ENCODE results near the gene AKR1B1.

The AKR1B1 gene

DNA sequence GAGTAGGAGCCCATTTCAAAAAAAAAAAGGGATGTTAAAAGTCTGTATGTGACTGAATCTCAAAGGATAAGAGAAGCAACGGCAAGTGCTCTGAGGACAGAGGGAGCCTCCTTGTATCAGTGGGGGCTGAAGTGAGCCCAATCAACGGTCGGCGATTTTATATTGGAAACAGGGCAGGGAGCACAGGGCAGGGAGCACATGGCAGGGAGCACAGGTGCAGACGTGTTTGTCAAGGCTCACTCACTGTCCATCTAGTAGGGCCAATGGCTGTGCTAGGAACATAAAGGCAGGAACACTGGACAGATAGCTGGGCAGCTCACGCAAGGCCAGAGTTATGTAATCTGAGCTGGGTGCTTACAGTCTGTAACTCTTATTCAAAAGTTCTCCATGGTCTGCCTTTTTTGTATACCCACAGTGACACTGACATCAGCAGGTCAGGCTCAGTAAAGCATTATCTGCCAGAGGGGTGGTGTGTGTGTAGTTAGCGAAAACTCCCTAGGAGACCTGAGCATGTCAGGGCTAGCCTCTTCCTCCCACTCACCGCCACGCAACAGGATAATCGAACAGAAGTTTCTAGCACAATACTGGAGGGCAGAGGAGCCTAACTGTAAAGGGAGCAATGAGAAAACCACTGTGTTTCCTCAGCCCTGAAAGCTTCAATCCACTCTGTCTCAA lies 15.4 kb downstream of the AKR1B1 start:
- no peak for DNase-seq

DNA sequence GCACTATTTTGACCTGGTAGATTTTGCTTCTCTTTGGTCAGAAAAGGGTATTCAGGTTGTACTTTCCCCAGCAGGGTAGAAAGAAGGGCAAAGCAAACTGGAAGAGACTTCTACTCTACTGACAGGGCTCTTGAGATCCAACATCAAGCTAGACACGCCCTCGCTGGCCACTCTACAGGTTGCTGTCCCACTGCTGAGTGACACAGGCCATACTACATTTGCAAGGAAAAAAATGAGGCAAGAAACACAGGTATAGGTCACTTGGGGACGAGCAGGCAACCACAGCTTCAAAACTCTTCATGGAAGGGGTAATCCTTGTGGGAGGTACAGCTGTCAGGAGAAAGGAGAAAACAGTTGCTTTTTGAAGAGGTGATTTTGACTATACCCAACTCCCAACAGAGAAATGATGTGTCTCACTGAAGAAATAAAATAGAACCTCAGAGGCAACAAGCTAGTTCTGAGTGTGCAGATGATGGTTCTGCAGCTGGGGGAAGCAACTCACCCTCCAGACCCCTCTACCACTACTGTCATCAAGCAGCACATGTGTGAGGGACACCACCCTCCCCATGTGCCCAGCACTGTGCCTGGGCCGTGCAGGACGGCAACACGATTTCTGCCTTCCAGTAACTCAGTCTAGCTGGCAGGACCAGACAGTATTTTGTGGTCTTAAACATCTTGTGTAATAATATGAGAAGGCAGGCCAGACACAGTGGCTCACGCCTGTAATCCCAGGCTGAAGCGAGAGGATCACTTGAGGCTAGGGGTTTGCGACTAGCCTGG lies 16.3 kb downstream of the AKR1B1 start:
- DNase-seq, result no peak

DNA sequence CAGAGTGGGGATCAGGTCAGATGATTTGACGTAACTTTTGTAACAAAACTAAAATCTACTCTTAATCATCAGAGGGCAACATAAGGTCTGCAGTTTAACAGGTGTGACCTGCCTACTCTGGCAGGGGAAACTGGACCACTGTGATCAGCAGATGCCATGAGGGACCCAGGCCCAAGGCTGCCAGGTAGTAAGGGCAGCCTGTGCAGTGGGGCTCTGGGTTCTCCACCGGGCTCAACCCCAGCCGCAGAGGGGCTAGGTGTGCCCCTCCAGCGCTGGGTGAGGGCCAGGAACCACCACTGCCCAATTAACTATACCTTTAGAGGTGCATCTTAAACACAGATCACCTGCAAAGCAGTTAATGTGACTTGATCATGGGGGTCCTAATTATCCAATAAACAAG lies 17.6 kb downstream of the AKR1B1 start:
- DNase-seq, result no peak

DNA sequence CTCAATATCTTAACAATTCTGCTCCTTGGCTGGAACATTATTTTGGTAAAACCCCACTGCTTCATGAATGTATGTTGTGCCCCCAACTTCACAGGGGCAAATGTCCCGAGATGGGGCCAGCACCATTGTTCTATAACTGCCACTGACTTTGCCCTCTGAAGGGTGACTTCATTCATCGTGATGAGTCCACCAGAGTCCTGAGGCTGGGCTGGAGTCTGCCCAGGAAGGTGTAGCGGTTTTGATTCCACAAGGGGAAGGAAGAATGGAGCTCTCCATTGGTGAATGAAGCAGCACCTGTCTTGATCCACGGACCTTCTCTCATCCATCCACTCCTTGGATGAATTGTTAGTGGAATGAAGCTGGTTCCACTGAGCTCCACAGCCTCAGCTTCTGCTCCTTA lies 18.4 kb downstream of the AKR1B1 start:
- DNase-seq, result no peak

DNA sequence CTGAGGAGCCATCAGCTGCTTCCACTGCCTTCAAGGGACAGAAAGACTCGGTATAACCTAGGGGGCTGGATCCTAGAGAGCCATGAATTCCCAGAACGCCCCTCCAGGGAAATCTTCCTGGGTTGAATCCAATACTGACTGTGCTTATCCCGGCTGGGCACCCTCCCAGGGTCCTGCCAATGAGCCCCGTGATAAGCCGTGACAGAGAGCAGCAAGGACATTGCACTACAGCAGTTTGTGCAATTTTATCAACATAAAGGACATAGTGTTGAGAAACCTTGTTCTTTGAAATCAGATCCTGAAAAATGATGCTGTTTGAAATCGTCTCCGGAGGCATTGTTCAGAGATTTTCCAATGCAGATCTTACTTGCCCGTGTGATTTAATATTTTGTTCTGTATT lies 18.8 kb downstream of the AKR1B1 start:
- no peak for DNase-seq

DNA sequence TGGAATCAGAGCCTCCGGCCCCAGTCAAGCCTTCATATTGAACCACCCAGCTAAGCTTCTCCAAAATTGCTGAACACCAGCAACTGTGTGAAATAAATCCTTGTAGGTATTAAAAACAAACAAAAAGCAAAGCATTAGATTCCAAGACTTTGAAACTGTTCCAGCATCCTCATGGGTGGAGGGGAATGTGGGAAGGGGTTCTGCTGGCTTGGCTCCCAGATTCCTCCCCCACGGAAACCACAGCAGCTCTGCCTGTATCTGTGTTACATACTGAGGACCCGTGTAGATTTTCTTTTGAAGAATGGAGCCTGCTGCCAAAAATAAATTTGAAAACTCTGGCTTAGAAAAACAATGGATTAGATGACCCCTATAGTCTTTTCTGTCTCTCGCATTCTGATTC lies 20.0 kb downstream of the AKR1B1 start:
- no peak for DNase-seq

DNA sequence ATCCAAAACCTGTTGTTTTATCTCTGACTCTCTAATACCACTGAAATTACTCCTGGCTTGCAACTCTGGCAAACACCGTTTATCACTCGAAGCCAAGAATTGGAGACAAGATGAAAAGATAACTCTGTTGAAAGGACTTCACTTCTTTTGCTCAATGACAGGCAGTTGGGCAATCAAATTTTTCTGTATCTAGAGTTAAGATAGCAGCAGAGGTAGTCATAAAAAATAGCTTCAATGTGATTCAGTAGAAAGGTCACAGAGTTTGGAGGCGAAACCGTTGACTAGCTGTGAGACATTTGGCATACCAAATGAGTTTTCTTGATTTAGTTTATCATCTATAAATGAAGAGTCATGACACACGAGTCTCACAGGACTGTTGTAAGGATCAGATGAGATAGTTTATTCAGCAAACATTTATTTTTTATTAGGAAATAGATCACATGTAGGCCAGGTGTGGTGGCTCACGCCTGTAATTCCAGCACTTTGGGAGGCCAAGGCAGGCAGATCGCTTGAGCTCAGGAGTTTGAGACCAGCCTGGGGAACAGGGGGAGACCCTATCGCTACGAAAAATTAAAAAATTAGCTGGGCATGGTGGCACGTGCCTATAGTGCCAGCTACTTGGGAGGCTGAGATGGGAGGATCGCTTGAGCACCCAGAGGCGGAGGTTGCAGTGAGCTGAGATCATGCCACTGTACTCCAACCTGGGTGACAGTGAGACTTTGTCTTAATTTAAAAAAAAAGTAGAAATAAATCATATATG lies 23.6 kb downstream of the AKR1B1 start:
- DNase-seq, result no peak

DNA sequence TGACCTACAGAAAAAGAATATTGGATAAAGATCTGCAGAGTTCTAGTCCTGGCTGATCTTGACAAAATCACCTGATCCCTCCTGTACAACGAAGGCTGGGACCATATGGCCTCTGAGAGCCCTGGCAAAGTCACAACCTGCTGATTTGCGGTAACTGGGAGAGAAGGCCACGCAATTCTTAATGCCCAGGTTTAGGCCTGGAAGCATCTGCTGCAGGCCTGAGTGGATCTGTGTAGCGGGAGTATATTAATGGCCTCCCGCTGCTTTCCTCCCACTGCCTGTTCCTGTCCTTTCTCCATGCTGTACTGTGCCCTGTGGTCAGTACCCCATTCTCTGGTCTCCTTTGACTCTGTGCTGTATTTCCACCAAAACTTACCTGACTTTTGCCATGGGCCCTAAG lies 24.2 kb downstream of the AKR1B1 start:
- no peak for DNase-seq

DNA sequence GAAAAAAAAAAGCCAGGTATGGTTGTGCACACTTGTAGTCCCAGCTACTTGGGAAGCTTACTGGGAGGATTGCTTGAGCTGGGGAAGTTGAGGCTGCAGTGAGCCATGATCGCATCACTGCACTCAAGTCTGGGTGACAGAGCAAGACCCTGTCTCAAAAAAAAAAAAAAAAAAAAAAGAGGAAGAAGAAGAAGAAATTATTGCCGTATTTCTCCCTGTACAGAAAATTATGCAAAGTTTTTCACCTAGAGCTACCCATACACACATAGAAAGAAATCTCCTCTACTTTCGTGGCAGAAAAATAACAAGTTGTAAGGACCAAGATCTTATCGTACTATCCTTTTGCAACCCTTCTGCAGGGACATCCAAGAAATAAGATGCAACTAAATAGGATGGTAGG lies 25.5 kb downstream of the AKR1B1 start:
- DNase-seq, result no peak

DNA sequence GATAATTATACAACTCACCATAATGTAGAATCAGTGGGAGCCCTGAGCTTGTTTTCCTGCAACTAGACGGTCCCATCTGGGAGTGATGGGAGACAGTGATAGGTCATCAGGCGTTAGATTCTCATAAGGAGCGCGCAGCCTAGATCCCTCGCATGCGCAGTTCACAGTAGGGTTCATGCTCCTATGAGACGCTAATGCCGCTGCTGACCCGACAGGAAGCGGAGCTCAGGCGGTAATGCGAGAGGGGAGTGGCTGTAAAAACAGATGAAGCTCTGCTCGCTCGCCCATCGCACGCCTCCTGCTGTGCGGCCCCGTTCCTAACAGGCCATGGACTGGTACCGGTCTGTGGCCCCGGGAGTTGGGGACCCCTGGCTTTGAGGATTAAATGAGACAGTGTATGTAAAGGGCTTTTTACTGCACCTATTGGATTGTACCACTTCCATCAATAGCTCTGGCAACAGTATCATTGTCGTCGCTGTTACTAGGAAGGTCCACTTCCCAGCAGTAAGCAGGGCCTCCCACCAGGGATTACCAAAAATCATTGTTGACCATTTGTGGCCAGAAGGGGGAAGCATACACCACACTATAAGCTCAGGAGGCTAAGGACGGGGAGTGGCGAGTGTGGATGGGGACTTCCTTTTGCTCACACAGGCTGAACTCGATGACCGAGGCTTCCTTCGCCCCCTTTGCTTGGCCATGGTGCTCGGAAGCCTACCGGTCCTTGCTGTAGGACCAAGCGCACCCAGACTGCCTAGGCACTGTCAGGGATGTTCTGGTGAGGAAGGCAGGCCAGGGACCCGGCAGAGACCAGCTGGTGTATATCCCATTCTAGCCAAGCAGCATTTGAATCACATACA lies 26.4 kb downstream of the AKR1B1 start:
- peak; percentile 96 for DNase-seq

DNA sequence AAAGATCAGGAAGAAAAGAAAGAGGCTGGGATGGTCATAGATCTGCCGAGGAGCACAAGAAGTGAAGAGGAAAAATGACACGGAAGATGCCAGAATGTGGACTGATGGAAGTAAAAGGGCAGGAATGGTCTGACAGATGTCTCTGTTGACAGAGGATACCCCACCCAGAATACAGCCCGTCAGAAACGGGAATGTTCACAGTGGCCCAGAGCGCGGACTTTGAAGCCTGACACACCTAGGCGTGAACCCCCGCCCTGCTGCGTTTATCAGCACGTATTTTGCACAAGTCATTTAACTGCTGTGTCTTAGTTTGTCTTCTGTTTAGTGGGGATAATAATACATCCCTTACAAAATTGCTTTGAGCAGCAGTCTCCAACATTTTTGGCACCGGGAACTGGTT lies 27.1 kb downstream of the AKR1B1 start:
- DNase-seq, result peak; percentile 28

DNA sequence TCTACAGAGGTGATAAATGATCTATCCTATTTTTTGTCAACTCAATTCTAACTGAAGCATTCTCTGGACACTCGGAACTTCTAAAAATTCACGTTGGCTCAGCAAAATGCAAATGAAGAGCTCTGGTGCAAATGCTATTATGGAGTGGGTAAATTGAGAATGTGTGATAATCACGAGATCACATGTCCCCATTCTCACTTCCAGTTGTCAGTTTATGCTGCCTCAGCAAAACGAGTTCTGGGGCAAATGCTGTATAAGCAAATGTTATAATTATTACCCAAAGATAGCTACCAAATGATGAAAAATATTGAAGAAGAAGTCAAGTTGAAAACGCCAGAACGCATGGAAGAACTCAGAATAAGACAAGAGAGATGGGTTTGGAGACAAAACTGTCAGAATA lies 29.4 kb downstream of the AKR1B1 start:
- DNase-seq, result no peak

DNA sequence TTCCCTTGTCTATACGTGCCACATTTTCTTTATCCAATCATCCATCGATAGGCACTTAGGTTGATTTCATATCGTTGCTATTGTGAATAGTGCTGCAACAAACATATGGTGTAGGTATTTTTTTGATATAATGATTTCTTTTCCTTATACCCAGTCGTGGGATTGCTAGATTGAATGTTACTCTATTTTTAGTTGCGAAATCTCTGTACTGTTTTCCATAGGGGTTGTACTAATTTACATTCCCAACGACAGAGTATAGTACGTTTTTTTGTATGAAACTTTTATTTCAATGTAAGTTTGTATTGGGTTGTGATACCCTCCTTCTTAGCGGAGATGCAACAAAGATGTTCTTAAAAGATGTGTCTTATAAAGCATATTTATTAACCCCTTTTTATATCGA lies 30.0 kb downstream of the AKR1B1 start:
- no peak for DNase-seq

DNA sequence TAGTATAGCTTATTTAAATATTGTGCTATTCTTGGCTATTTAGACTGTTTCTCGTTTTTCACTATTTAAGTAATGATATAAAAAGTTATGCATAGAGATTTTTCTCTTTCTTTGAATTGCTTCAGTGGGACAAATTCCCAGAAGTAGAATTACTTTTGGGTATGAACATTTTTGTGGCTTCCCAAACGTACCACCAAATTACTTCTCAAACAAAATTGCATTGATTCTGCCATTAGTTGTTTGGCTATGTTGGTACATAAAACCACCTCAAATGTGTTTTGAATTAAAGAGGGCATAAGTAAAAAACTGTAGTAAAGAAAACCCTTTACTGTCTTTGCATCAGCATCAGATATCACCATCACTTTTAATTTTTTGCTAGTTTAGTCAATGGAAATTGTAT lies 31.0 kb downstream of the AKR1B1 start:
- no peak for DNase-seq

DNA sequence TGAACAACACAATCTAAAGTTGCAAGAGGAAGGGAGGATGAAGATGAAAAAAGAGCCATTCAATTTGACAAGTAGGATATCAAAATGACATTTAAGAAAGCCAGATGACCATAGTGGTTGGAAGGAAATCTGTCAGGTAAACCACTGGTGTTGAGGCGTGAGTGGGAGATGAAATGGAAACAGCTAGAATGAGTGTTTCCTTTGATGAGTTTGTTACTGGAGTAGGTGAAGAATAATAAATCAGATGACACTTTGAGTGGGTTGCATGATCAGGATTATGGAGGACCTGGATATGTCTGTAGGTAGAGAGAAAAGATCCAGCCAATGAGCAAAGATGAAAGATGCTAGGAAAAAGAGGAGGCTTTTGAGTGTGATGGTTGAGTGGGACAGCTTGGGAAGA lies 33.1 kb downstream of the AKR1B1 start:
- DNase-seq, result no peak

DNA sequence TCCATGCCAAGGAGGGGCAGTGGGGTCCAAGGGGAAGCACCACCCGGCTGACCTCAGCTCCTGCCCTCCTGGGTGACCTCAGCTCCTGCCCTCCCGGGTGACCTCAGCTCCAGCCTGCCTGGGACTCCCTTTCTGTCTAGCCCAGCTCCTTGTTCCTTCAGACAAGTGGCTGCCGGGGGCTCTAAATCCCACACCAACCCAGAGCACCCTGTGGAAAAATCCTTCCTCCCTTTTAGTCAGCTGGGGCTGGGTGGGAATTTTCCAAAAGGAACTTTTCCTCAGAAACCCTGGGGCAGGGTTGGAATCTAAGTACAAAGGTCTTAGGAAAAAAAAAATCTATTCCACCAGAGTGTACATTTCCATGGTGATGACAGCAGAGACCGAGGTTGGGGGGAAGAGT lies 36.3 kb downstream of the AKR1B1 start:
- DNase-seq, result no peak

DNA sequence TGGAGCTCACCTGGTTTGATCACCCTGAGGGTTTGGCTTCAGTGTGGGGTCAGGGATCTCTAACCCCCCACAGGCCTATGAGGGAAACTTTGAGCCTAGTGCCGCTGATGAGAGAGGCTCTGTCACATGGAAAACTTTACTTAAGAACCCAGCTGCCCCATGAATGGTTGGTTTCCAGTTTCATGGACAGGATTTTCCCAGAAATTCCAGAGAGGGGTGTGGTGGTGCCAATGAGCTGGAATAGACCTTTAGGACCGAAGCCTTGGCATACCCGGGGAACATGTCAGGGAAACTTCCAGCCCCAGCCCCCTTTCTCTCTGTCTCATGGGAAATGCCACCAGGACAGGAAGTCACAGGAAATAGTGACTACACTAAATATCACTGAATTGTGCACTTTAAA lies 36.9 kb downstream of the AKR1B1 start:
- no peak for DNase-seq

DNA sequence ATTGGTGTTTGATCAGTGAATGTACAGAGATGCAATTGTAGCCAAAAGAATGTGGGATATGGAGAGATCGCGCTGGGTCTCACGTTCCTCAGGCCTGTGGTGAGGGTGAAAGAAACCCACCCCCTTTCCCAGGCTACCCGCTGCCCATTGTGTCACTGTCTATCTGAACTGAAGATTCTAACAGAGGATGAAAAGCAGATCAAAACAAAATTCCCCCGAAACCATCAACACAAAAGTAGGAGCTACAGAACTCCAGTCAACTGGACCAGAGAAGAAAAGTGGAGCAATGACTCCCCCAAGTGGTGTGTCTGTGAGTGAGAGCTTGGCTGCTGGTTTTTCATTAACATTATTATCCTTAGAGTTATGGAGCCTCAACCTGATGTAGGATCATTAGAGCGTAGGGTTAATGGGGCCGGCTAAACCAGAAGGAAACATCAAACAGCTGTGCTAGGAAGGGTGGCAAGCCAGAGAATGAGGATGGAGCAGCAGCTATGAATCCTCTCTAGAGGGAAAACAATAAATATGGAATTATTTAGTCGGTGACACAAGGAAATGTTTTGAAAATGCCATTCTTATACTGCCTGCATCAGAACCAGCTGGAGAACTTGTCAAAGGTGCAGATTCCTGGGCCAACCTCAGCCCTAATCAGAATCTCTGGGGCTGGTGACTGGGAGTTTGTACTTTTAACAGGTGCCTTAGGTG lies 38.3 kb downstream of the AKR1B1 start:
- peak; percentile 63 for DNase-seq

DNA sequence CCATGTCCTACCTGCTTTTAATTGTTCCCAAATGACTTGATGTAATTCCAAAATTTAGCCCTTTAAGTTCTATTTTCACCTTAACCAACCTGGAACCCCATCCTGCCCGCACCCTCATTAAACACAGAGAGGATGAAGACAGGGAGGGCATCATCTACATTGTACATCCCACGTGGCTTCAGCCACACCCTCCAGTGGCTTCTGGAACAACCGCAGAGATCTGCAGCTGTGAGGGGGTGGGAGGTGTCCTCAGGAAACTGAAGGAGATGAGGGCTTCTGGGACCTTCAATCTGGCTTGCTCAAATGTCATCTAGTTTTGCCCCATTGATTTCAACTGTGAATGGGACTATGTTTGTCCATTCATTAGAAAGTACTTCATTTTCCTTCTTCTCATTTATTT lies 39.0 kb downstream of the AKR1B1 start:
- no peak for DNase-seq

DNA sequence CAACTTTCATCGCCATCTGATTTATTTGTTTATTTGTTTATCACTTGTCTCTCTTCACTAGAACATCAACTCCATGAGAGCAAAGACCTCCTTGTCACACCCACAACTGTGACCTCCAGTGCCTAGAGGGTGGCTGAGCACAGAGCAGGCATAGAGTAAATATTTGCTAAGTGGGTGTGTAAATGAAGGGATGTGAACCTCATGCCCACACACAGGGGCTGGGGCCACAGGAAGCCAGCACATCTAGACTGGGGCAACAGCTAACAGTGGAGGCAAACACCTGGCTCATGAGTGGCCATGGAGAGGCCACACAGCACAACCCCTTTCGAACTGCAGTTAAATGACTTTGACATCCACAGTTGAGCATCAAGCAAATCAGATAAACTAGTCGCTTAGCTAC lies 39.8 kb downstream of the AKR1B1 start:
- no peak for DNase-seq

DNA sequence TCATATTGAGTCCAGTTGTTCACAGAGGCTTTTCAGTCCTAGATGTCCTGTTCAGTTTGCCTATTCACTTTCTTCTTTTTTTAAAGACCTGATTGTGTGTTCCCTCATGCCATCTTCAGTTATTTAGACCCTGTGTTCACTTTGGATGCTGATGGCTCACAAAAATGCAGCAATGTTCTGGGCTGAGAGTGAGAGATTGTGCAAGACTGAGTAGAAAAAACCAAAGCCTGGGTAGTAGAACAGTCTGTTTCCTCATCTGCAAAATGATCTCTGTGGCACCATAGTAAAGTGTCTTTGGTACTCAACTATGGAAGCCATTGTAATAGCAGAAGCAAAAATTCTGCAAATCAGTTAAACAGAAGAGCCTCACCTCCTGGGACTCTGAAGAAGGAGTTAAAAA lies 43.2 kb downstream of the AKR1B1 start:
- no peak for DNase-seq

DNA sequence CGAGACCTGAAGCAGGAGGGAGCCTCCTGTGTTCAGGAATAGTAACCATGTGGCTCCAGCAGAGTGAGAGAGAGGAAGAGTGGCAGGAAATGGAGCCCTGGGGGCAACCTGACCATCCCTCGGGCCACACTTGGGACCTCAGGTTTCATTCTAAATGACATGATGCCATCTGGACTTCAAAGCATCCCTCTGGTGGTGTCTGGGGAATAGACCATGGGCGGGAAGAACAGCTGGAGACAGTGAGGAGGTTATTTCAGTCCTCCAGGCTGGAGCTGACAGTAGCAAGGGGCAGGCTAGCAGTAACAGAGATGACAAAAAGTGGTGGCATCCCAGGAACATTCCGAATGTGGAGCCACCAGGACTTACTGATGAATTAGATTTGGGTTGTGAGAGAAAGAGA lies 44.8 kb downstream of the AKR1B1 start:
- DNase-seq, result no peak

DNA sequence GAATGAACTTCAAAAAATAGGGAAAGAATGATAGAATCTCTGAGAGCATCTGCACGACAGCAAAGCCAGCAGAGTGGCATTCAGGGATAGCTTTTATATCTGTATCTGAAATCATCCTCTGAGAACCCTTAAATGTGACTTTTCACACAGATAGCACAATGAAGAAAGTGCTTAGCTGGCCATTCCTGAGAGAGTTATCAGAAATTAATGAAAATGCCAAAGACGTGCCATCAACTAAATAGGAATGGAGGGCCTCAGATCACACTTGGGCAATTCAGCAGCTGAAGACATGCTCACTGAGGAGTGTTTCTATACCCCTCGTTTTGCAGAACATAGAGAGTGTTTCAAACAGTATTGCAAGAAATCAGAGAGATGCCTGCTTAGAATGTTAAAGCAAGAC lies 51.6 kb downstream of the AKR1B1 start:
- no peak for DNase-seq
